Neuronal stem cell (in vitro differentiated cells): ENCODE results near the gene TSR3.

Experiments
- DNase-seq: peaks from one replicate; pipeline ENCODE4 v3.0.0-alpha.2; 2013; ENCODE audit warnings: low spot score
- H2AFZ ChIP-seq: one replicate; pipeline ENCODE4 v1.6.1; 2013; ENCODE audit warnings: mild to moderate bottlenecking, low read length, inconsistent platforms
- H2AK5ac ChIP-seq: 2 replicates; pipeline ENCODE4 v1.6.1; 2013; ENCODE audit warnings: low read depth, mild to moderate bottlenecking, inconsistent platforms, low read length, moderate library complexity, mixed read lengths
- H2BK120ac ChIP-seq: 2 replicates; pipeline ENCODE4 v1.6.1; 2013; ENCODE audit warnings: low read depth, mild to moderate bottlenecking, inconsistent platforms, low read length, moderate library complexity, mixed read lengths
- H2BK12ac ChIP-seq: one replicate; pipeline ENCODE4 v1.6.1; 2013; ENCODE audit warnings: low read length, inconsistent platforms
- H2BK15ac ChIP-seq: 2 replicates; pipeline ENCODE4 v1.6.1; 2013; ENCODE audit warnings: mild to moderate bottlenecking, low read length, inconsistent platforms, mixed read lengths
- H2BK5ac ChIP-seq: one replicate; pipeline ENCODE4 v1.6.1; 2013; ENCODE audit warnings: inconsistent platforms, mild to moderate bottlenecking, low read length, moderate library complexity
- H3K14ac ChIP-seq: one replicate; pipeline ENCODE4 v1.6.1; 2013; ENCODE audit warnings: low read length, inconsistent platforms
- H3K18ac ChIP-seq: 2 replicates; pipeline ENCODE4 v1.6.1; 2013; ENCODE audit warnings: low read length, inconsistent platforms
- H3K23ac ChIP-seq: 2 replicates; pipeline ENCODE4 v1.6.1; 2013; ENCODE audit warnings: low read depth, mild to moderate bottlenecking, mixed read lengths, low read length, inconsistent platforms; ENCODE audit not compliant: poor library complexity
- H3K27ac ChIP-seq: replicated peaks from 3 replicates; pipeline ENCODE4 v1.5.1; 2013; ENCODE audit warnings: low read length, inconsistent platforms
- H3K27me3 ChIP-seq, 3 experiments: 2 replicates each; pipeline ENCODE4 v1.6.1; 2013; ENCODE audit warnings: low read length in 3 of 3, mild to moderate bottlenecking in 2 of 3, inconsistent platforms in 1 of 3, low read depth in 1 of 3, mixed read lengths in 1 of 3, moderate library complexity in 1 of 3; ENCODE audit not compliant: control insufficient read depth in 3 of 3, insufficient read depth in 3 of 3
- H3K36me3 ChIP-seq, 2 donors: replicated peaks in 1 of 2; 2 replicates each; pipeline ENCODE4 v1.6.1; 2013; ENCODE audit warnings: low read length in 2 of 2; ENCODE audit not compliant: control insufficient read depth in 2 of 2, insufficient read depth in 2 of 2
- H3K4ac ChIP-seq: 2 replicates; pipeline ENCODE4 v1.6.1; 2013; ENCODE audit warnings: inconsistent platforms, mild to moderate bottlenecking, low read length, moderate library complexity
- H3K4me1 ChIP-seq, 2 donors: 1 replicate in 1 of 2; 2 replicates in 1 of 2; pipeline ENCODE4 v1.6.1; 2013; ENCODE audit warnings: low read length in 2 of 2, low read depth in 1 of 2; ENCODE audit not compliant: control insufficient read depth in 2 of 2, insufficient read depth in 1 of 2
- H3K4me2 ChIP-seq: one replicate; pipeline ENCODE4 v1.6.1; 2013; ENCODE audit warnings: mild to moderate bottlenecking, low read length, inconsistent platforms; ENCODE audit not compliant: insufficient read depth, poor library complexity, severe bottlenecking
- H3K4me3 ChIP-seq, 2 donors: 2 replicates each; pipeline ENCODE4 v1.5.1; 2013; ENCODE audit warnings: low read length in 2 of 2, mild to moderate bottlenecking in 2 of 2, inconsistent platforms in 1 of 2, moderate library complexity in 1 of 2
- H3K79me1 ChIP-seq: one replicate; pipeline ENCODE4 v1.6.1; 2013; ENCODE audit warnings: low read depth, mild to moderate bottlenecking, inconsistent platforms, low read length, moderate library complexity
- H3K9ac ChIP-seq: one replicate; pipeline ENCODE4 v1.6.1; 2013; ENCODE audit warnings: mild to moderate bottlenecking, low read depth, low read length, inconsistent platforms; ENCODE audit not compliant: poor library complexity
- H3K9me3 ChIP-seq, 2 donors: replicated peaks in 1 of 2; 2 replicates each; pipeline versions ENCODE3 to v1.6.1; 2013; ENCODE audit warnings: low read length in 2 of 2, mild to moderate bottlenecking in 2 of 2, inconsistent platforms in 1 of 2, low read depth in 1 of 2, mixed read lengths in 1 of 2, moderate library complexity in 1 of 2; ENCODE audit not compliant: control insufficient read depth in 2 of 2, insufficient read depth in 1 of 2
- H4K8ac ChIP-seq: one replicate; pipeline ENCODE4 v1.6.1; 2013; ENCODE audit warnings: low read depth, mild to moderate bottlenecking, inconsistent platforms, low read length, moderate library complexity
- H4K91ac ChIP-seq: one replicate; pipeline ENCODE4 v1.6.1; 2013; ENCODE audit warnings: low read length, low read depth, mild to moderate bottlenecking, inconsistent platforms; ENCODE audit not compliant: poor library complexity
- WGBS, 2 donors: extraction: QIAGEN DNeasy Blood & Tissue Kit; methylation state at CpG; one replicate each; pipeline ENCODE4 v1.1.7; 2013; ENCODE audit warnings: missing lambda C conversion rate in 2 of 2, mixed read lengths in 1 of 2; ENCODE audit not compliant: insufficient read length in 2 of 2, insufficient replicate concordance in 1 of 2; ENCODE audit errors: extremely low coverage in 2 of 2; 5-methylcytosine and 5-hydroxymethylcytosine counted together

Gene TSR3

GRCh38 chr16:1311212-1311737 lies 40.4 kb downstream of the TSR3 start:
- Histone ChIP-seq H4K8ac (no peak overlapping the region), H4K91ac (no peak overlapping the region), H2AFZ (no peak overlapping the region), H3K4me3 (peak overlapping the region; percentile 96 to 99), H3K18ac (no peak overlapping the region), H3K4me2 (peak overlapping the region; percentile 81), H3K79me1 (peaks cover 29% of the 10 kb centered on the region), H3K14ac (peak overlapping the region; percentile 61), H3K4me1 (peaks cover 12 to 13% of the 10 kb centered on the region in 2 donors), H2BK12ac (peak overlapping the region; percentile 30), H2BK5ac (no peak overlapping the region), H2BK15ac (no peak overlapping the region), H3K27me3 (no peaks in the 10 kb centered on the region), H2AK5ac (no peak overlapping the region), H3K9ac (peak overlapping the region; percentile 88), H2BK120ac (no peak overlapping the region), H3K9me3 (no peaks in the 10 kb centered on the region), H3K27ac (no peak overlapping the region), H3K36me3 (peaks cover 36 to 59% of the 10 kb centered on the region in 2 donors), H3K23ac (no peak overlapping the region), H3K4ac (no peak overlapping the region)
- DNase-seq = no peak
- no CpG with 5 or more reads among the region's 13 CpGs for WGBS, 2 donors

DNA sequence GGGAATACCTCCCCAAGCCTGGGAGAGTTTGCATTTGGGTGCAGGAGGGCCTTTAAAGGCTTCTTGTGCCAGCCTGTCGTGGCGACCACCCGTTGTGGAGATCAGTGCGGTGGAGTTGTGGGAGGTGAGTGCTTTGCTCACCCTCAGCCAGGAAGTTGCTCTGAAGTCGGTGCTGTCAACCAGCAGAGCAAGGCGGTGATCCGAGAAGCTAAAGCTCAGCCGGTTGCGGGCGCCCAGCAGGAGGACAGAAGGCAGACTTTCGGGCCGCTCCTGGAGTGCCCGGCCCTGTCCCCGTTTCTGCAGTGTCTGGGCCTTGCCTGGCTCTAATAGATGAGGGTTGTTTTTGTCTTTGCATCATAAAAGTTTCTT lies 40.9 kb downstream of the TSR3 start:
- Histone ChIP-seq H2BK120ac (no peak overlapping the region), H3K4me3 (peak overlapping the region; percentile 96 to 99), H3K9ac (peak overlapping the region; percentile 85), H3K4me1 (peaks cover 12 to 13% of the 10 kb centered on the region in 2 donors), H3K4ac (no peak overlapping the region), H3K27me3 (no peaks in the 10 kb centered on the region), H4K8ac (no peak overlapping the region), H2BK15ac (no peak overlapping the region), H2AK5ac (no peak overlapping the region), H3K79me1 (peaks cover 25% of the 10 kb centered on the region), H3K18ac (no peak overlapping the region), H2BK5ac (no peak overlapping the region), H3K27ac (no peak overlapping the region), H4K91ac (no peak overlapping the region), H2AFZ (no peak overlapping the region), H3K23ac (no peak overlapping the region), H3K4me2 (peak overlapping the region; percentile 81), H2BK12ac (no peak overlapping the region), H3K14ac (no peak overlapping the region), H3K36me3 (peaks cover 32 to 55% of the 10 kb centered on the region in 2 donors), H3K9me3 (no peaks in the 10 kb centered on the region)
- no CpG with 5 or more reads among the region's 14 CpGs for WGBS, 2 donors
- no peak for DNase-seq

DNA sequence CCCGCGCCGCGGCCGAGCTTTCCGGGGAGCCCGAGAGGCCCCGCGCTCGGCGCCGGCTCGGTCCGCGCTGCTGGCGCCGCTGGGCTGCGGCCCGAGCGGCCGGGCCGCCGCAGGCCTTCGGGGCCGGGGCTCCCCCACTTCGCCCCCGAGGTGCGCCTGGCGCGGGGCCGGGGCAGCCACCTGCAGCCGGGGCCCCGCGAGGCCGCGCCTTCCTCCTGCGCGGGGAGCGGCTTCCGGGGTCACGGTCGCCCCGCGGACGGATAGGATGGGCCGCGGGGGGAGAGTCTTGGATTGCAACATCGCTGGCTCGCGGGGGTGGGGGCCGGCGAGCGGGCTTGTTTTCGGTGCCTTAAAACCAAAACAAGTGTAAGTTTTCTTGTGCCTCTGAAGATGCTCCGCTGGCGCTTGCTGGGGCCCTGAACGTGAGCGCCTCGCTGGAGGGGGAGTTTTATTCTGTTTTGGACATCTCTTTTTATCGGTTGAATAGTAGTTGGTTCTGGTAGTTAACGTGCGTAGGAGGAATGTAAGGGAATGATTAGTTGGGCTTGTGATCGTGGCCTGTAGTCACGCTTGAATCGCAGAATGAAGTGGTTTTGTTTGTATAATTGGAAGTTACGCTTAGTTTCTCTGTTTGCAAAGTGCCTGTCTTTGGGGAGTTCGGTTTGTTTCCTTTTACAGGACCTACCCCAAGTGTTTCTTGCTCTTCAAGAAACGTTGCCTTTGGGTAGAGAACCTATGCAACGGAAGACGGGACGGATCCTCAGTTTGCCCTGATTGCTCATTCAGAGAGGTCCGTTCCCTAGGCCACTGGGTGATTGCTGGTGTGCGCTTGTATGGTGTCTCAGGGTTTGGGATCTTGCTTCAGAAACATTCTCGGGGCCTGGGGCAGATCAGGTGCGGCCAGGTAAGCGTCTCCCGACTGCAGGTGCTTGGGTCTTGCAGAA lies 41.5 kb downstream of the TSR3 start:
- no peaks in the 10 kb centered on the region for H3K9me3 ChIP-seq
- H2AFZ ChIP-seq = no peak overlapping the region
- peak overlapping the region; percentile 81 for H3K4me2 ChIP-seq
- WGBS, 2 donors = no CpG with 5 or more reads among the region's 77 CpGs
- H3K27ac ChIP-seq = no peak overlapping the region
- peak overlapping the region; percentile 96 to 99 for H3K4me3 ChIP-seq
- H2BK120ac ChIP-seq = no peak overlapping the region
- no peak overlapping the region for H2BK12ac ChIP-seq
- H3K9ac ChIP-seq = peak overlapping the region; percentile 86
- DNase-seq = no peak
- no peaks in the 10 kb centered on the region for H3K27me3 ChIP-seq
- no peak overlapping the region for H4K91ac ChIP-seq
- H3K18ac ChIP-seq = peak overlapping the region; percentile 23
- peaks cover 26 to 48% of the 10 kb centered on the region in 2 donors for H3K36me3 ChIP-seq
- H3K14ac ChIP-seq = no peak overlapping the region
- no peak overlapping the region for H2BK5ac ChIP-seq
- peaks cover 12 to 13% of the 10 kb centered on the region in 2 donors for H3K4me1 ChIP-seq
- no peak overlapping the region for H2BK15ac ChIP-seq
- no peak overlapping the region for H4K8ac ChIP-seq
- H3K23ac ChIP-seq = no peak overlapping the region
- H3K79me1 ChIP-seq = peaks cover 23% of the 10 kb centered on the region
- H2AK5ac ChIP-seq = peak overlapping the region; percentile 49
- H3K4ac ChIP-seq = no peak overlapping the region
